ENCODE measurements around the gene CCIN.
"Not testable (repeated sequence)": the region's sequence is repeated elsewhere in the genome, so short reads cannot be mapped to it uniquely, and the experiment has no call there.

The CCIN gene

GRCh38 chr9:36169166-36169565 lies at the start of gene CCIN:
Gene CCIN, plus strand, starts transcription at chr9:36169388. Its CDS starts 115 bp downstream, at chr9:36169503.
- H3K27ac ChIP-seq, result no peak within 1 kb of the TSS
- no peak within 1 kb of the TSS for H3K4me3 ChIP-seq

- no peak overlapping the region for H3K27ac ChIP-seq
- no peak overlapping the region for H3K4me3 ChIP-seq
Measured at GRCh38 chr9:36119476-36119875, 49.7 kb upstream of the CCIN start.

- no peak overlapping the region for H3K27ac ChIP-seq
Measured at GRCh38 chr9:36120705-36121104, 48.5 kb upstream of the CCIN start.

GRCh38 chr9:36121971-36122370 lies 47.2 kb upstream of the CCIN start:
- Histone ChIP-seq H3K27ac (no peak overlapping the region), H3K4me3 (no peak overlapping the region)

More at GRCh38 chr9:36120705-36121104, 48.5 kb upstream of the CCIN start:
- H3K4me3 ChIP-seq, result no peak overlapping the region

GRCh38 chr9:36123515-36123914 lies 45.7 kb upstream of the CCIN start:
- Histone ChIP-seq H3K27ac (no peak overlapping the region), H3K4me3 (no peak overlapping the region)

- no peak overlapping the region for H3K27ac ChIP-seq
- no peak overlapping the region for H3K4me3 ChIP-seq
Measured at GRCh38 chr9:36125062-36125855, 43.9 kb upstream of the CCIN start.

- Histone ChIP-seq H3K4me3 (no peak overlapping the region), H3K27ac (no peak overlapping the region)
Measured at GRCh38 chr9:36126016-36126730, 43.0 kb upstream of the CCIN start.

- H3K4me3 ChIP-seq, result no peak overlapping the region
- H3K27ac ChIP-seq, result peak overlapping the region in 2 of 21 experiments; percentile 42 to 73
Measured at GRCh38 chr9:36127652-36128244, 41.4 kb upstream of the CCIN start.

GRCh38 chr9:36128349-36128748 lies 40.8 kb upstream of the CCIN start:
- Histone ChIP-seq H3K27ac (peak overlapping the region in 2 of 21 experiments; percentile 42 to 73), H3K4me3 (no peak overlapping the region)

- Histone ChIP-seq H3K4me3 (no peak overlapping the region), H3K27ac (no peak overlapping the region)
Measured at GRCh38 chr9:36129139-36129538, 40.0 kb upstream of the CCIN start.

- not testable (repeated sequence) for H3K4me3 ChIP-seq, H3K27ac ChIP-seq
Measured at GRCh38 chr9:36131666-36132065, 37.5 kb upstream of the CCIN start.

GRCh38 chr9:36132086-36132485 lies 37.1 kb upstream of the CCIN start:
- Histone ChIP-seq H3K4me3 (no peak overlapping the region), H3K27ac (no peak overlapping the region)

- no peak overlapping the region for H3K27ac ChIP-seq
- no peak overlapping the region for H3K4me3 ChIP-seq
Measured at GRCh38 chr9:36134761-36135505, 34.3 kb upstream of the CCIN start.

- peak overlapping the region in 19 of 21 experiments; percentile 2 to 94 (median 81) for H3K27ac ChIP-seq
- peak overlapping the region; percentile 53 to 84 (median 71) for H3K4me3 ChIP-seq
Measured at GRCh38 chr9:36135741-36136271, 33.4 kb upstream of the CCIN start.

GRCh38 chr9:36136272-36136893 lies 32.8 kb upstream of the CCIN start, which contains the start of gene GLIPR2:
Gene GLIPR2, plus strand, starts transcription at chr9:36136733. Its CDS starts 46 bp downstream, at chr9:36136779.
- peak within 1 kb of the TSS; percentile 2 to 94 (median 81) for H3K27ac ChIP-seq
- peak within 1 kb of the TSS; percentile 53 to 84 (median 71) for H3K4me3 ChIP-seq

GRCh38 chr9:36136894-36137391 lies 32.2 kb upstream of the CCIN start:
- Histone ChIP-seq H3K27ac (peak overlapping the region; percentile 2 to 94 (median 81)), H3K4me3 (peak overlapping the region; percentile 53 to 84 (median 71))

- Histone ChIP-seq H3K4me3 (peak overlapping the region; percentile 53 to 84 (median 71)), H3K27ac (peak overlapping the region in 19 of 21 experiments; percentile 69 to 94 (median 81))
Measured at GRCh38 chr9:36137392-36138004, 31.7 kb upstream of the CCIN start.

- Histone ChIP-seq H3K27ac (peak overlapping the region in 3 of 21 experiments; percentile 20 to 88 (median 32)), H3K4me3 (no peak overlapping the region)
Measured at GRCh38 chr9:36138496-36138895, 30.7 kb upstream of the CCIN start.

All from skin epidermis (tissue), 12 donors.